SK-N-SH treated with all-trans-retinoic acid at 6 μM for 48 hours (cell line): ENCODE data around the gene DNAJC19.

Experiments used
- ATAC-seq: fragments of 200-7000 bp; cut with Tn5 transposase; 3 replicates; pipeline ENCODE4 v1.9.1; 2020; ENCODE audit warnings: mild to moderate bottlenecking, moderate library complexity
- ARNTL ChIP-seq: fragments of 450-650 bp; formaldehyde crosslinking; IDR thresholded peaks from 2 replicates; pipeline ENCODE4 v1.5.0; 2020; ENCODE audit warnings: low read depth, mild to moderate bottlenecking, moderate library complexity, borderline replicate concordance
- BACH2 ChIP-seq: fragments of 250-450 bp; sonication (Bioruptor Pico); IDR thresholded peaks from 2 replicates; pipeline ENCODE4 v1.9.0; 2021; ENCODE audit warnings: mild to moderate bottlenecking, borderline replicate concordance
- CREB5 ChIP-seq: fragments of 250-450 bp; sonication (Bioruptor Pico); IDR thresholded peaks from 2 replicates; pipeline ENCODE4 v1.5.1; 2020; ENCODE audit warnings: low read depth, mild to moderate bottlenecking, moderate library complexity
- CSDC2 ChIP-seq: fragments of 250-450 bp; sonication (Bioruptor Pico); IDR thresholded peaks from 2 replicates; pipeline ENCODE4 v1.5.0; 2020; ENCODE audit warnings: mild to moderate bottlenecking, moderate library complexity
- CSRNP3 ChIP-seq: fragments of 250-450 bp; sonication (Bioruptor Pico); IDR thresholded peaks from 2 replicates; pipeline ENCODE4 v1.5.1; 2021; ENCODE audit warnings: mild to moderate bottlenecking, moderate library complexity
- GLIS3 ChIP-seq: fragments of 250-450 bp; sonication (Bioruptor Pico); IDR thresholded peaks from 2 replicates; pipeline ENCODE4 v1.5.0; 2020; ENCODE audit warnings: mild to moderate bottlenecking, moderate library complexity
- ISL1 ChIP-seq: fragments of 250-450 bp; sonication (Bioruptor Pico); IDR thresholded peaks from 2 replicates; pipeline ENCODE4 v2.1.2; 2022; ENCODE audit warnings: mild to moderate bottlenecking, moderate library complexity
- PATZ1 ChIP-seq: fragments of 250-450 bp; sonication (Bioruptor Pico); IDR thresholded peaks from 2 replicates; pipeline ENCODE4 v1.8.0; 2020; ENCODE audit warnings: mild to moderate bottlenecking, moderate library complexity, borderline replicate concordance
- RARB ChIP-seq: fragments of 250-450 bp; sonication (Bioruptor Pico); IDR thresholded peaks from 2 replicates; pipeline ENCODE4 v1.8.0; 2021; ENCODE audit warnings: mild to moderate bottlenecking, moderate library complexity
- SNAI2 ChIP-seq: fragments of 250-450 bp; sonication (Bioruptor Pico); IDR thresholded peaks from 2 replicates; pipeline ENCODE4 v1.5.0; 2020; ENCODE audit warnings: mild to moderate bottlenecking, moderate library complexity
- TCF4 ChIP-seq: fragments of 250-450 bp; sonication (Bioruptor Pico); IDR thresholded peaks from 2 replicates; pipeline ENCODE4 v1.8.0; 2021; ENCODE audit warnings: mild to moderate bottlenecking, moderate library complexity, borderline replicate concordance
- TOX ChIP-seq: fragments of 250-450 bp; sonication (Bioruptor Pico); IDR thresholded peaks from 2 replicates; pipeline ENCODE4 v1.8.0; 2021; ENCODE audit warnings: mild to moderate bottlenecking, moderate library complexity, borderline replicate concordance
- TSHZ2 ChIP-seq: fragments of 250-450 bp; sonication (Bioruptor Pico); IDR thresholded peaks from 2 replicates; pipeline ENCODE4 v1.5.0; 2020; ENCODE audit warnings: mild to moderate bottlenecking, moderate library complexity
- ZC3H10 ChIP-seq: fragments of 250-450 bp; sonication (Bioruptor Pico); IDR thresholded peaks from 2 replicates; pipeline ENCODE4 v1.5.1; 2021; ENCODE audit warnings: mild to moderate bottlenecking, moderate library complexity
- ZFP3 ChIP-seq: fragments of 250-450 bp; sonication (Bioruptor Pico); IDR thresholded peaks from 2 replicates; pipeline ENCODE4 v1.5.0; 2020; ENCODE audit warnings: mild to moderate bottlenecking, moderate library complexity

Gene DNAJC19

GRCh38 chr3:180983136-180983535 lies 6.4 kb downstream of the DNAJC19 start:
- no peak for TF ChIP-seq ZC3H10 (CRISPR knock-in tag)
- TF ChIP-seq SNAI2 (CRISPR knock-in tag): no peak
- TF ChIP-seq PATZ1 (CRISPR knock-in tag): no peak
- no peak for TF ChIP-seq ARNTL (CRISPR knock-in tag)
- no peak for TF ChIP-seq TSHZ2
- TF ChIP-seq TCF4 (CRISPR knock-in tag): no peak
- no peak for TF ChIP-seq RARB (CRISPR knock-in tag)
- no peak for TF ChIP-seq BACH2 (CRISPR knock-in tag)
- no peak for TF ChIP-seq CSRNP3 (CRISPR knock-in tag)
- no peak for TF ChIP-seq CREB5 (CRISPR knock-in tag)
- ATAC-seq: no peak

- TF ChIP-seq TOX (CRISPR knock-in tag): no peak
- TF ChIP-seq ISL1 (CRISPR knock-in tag): no peak
- TF ChIP-seq, all 23 proteins: peak for 0
- no peak for ATAC-seq
Observed at GRCh38 chr3:180981912-180982311, 7.6 kb downstream of the DNAJC19 start.

GRCh38 chr3:180980611-180981010 lies 8.9 kb downstream of the DNAJC19 start:
- peak; percentile 55 for ATAC-seq
- TF ChIP-seq ARNTL (CRISPR knock-in tag): no peak
- TF ChIP-seq GLIS3: no peak
- TF ChIP-seq CSRNP3 (CRISPR knock-in tag): no peak
- no peak for TF ChIP-seq BACH2 (CRISPR knock-in tag)

- ATAC-seq: no peak
- TF ChIP-seq CSRNP3 (CRISPR knock-in tag) (no peak), TSHZ2 (no peak), ZFP3 (CRISPR knock-in tag) (no peak), TOX (CRISPR knock-in tag) (no peak), PATZ1 (CRISPR knock-in tag) (no peak), CSDC2 (CRISPR knock-in tag) (no peak)
- TF ChIP-seq, all 23 proteins: peak for 0
Observed at GRCh38 chr3:180979961-180980360, 9.6 kb downstream of the DNAJC19 start.
